Left forelimb (tissue), 1 donor: ENCODE measurements around the gene CCS.
A peak's percentile ranks its signal among the peaks of the same experiment; 100 is the strongest.
"Not testable (repeated sequence)": the region's sequence is repeated elsewhere in the genome, so short reads cannot be mapped to it uniquely, and the experiment has no call there.

Experiments
- DNase-seq: peaks from one replicate; pipeline ENCODE4 v3.0.0-alpha.2; 2018; ENCODE audit warnings: low spot score

CCS gene

DNA sequence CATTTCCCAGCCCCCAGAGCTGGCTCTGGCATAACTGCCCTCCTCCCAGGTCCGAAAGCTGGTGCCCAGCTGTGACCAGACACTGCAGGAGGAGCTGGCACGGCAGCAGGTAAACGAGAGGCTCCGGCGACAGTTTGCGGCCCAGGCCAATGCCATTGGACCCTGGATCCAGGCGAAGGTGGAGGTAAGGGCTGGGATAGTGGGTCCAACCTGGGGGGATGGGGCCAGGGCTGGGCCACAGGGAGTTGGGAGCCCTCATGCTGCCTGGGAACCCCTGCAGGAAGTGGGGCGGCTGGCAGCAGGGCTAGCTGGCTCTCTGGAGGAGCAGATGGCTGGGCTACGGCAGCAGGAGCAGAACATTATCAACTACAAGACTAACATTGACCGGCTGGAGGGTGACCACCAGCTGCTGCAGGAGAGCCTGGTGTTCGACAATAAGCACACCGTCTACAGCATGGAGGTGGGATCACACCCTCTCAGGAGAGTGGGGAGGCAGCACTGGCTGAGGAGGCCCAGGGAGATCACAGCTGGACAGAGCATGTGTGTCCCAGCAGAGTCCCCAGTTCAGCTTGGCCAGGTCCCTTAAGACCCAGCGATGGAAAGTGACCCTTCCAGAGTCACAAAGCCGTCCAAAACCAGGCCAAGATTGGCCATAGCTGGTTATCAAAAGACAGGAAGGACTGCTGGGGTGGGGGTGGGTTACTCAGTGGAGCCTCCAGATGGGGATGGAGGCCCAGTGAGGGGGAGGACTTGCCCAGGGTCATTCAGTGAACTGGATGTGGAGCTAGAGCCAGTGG is 31.6 kb upstream of the CCS start:
- peak; percentile 44 for DNase-seq

DNA sequence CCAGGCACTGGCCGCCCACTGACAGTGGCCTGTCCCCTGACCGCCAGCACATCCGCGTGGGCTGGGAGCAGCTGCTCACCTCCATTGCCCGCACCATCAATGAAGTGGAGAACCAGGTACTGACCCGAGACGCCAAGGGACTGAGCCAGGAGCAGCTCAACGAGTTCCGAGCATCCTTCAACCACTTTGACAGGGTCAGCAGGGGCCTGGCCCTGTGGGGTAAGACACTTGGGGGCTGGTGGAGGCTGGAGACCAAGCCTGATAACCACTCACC is 31.1 kb upstream of the CCS start:
- DNase-seq: no peak

DNA sequence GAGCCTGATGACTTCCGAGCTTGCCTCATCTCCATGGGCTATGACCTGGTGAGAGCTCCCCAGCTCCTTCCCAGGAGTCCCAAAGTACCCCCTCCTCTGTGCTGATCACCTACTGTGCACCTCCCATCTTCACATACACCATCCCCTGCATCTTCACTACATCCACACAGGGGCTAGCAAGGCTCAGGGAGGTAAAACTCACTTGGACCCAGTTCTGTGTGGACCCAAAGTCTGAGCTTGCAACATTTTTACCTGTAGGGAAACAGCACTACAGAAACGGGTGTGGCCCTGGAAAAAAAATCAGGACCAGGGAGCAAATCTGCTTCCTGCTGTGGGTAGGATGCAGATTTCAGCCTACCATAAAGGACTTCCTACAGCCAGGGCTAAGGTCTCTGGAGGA is 30.7 kb upstream of the CCS start:
- no peak for DNase-seq

DNA sequence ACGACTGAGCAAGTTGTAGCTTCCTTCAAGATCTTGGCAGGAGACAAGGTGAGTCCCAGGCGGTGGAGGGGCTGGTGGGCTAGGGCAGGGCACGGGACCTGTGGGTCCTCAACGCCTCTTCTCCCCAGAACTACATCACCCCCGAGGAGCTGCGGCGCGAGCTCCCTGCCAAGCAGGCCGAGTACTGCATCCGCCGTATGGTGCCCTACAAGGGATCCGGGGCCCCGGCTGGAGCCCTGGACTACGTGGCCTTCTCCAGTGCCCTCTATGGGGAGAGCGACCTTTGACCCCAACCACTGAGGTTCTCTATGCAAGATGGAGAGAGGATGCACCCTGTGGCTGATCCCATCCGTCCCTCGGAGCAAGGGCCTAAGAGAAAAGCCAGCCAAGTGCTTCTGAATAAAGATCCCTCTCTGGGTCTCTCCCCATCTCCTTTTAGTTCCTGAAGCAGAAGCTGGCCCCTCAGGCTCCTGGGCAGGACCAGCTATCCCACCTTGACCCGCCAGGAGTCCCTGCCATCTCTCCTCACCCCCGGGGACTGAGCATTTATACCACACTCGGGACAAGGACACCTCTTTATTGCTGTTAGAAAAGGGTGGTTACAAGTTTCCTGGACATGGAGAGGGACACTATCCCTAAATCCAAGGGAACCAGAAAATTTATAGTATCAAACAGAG is 29.9 kb upstream of the CCS start:
- DNase-seq: no peak

GRCh38 chr11:66563832-66564231 is 29.2 kb upstream of the CCS start:
- DNase-seq: no peak

- no peak for DNase-seq
These were observed 28.4 kb upstream of the CCS start for GRCh38 chr11:66564538-66564937.

- DNase-seq: no peak
These were observed 28.0 kb upstream of the CCS start for GRCh38 chr11:66564984-66565383.

GRCh38 chr11:66566221-66566620 is 26.8 kb upstream of the CCS start:
- DNase-seq: no peak

DNA sequence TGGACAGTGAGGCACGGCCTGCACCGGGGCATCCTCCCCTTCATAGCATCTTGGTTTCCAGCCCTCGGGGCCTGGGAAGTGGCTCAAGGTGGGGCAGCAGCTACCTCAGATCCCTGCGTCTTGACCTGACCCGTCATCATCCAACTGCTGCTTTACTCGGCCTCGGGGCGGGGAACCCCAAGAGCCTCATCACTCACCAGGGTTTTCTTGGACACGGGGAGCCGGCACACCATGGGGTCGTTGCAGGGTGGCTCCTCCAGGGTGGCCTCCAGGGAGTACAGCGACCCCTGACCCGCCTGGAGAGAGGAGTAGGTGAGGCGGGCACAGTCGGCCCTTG is 25.2 kb upstream of the CCS start:
- DNase-seq: no peak

GRCh38 chr11:66568124-66568916 is 24.7 kb upstream of the CCS start, which contains the start of gene CTSF:
CTSF (minus strand) TSS chr11:66568606; CDS start chr11:66568486, 120 bp downstream.
- no peak for DNase-seq

GRCh38 chr11:66569076-66569475 is 23.9 kb upstream of the CCS start:
- no peak for DNase-seq

GRCh38 chr11:66570079-66570849 is 22.7 kb upstream of the CCS start:
- DNase-seq: no peak

DNA sequence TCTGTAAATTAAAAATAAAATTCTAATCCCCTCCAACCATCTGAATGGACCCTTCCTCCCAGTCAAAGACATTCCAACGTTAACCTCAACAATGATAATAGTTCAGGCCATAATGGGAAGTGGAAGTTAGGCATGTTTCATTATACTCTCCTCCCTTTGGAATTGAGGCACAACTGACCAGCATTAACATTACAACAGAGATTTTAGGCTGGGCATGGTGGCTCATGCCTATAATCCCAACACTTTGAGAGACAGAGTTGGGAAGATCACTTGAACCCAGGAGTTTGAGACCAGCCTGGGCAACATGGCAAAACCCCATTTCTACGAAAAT is 22.2 kb upstream of the CCS start:
- no peak for DNase-seq

GRCh38 chr11:66579017-66579606 is 13.9 kb upstream of the CCS start:
- DNase-seq: peak; percentile 80

DNA sequence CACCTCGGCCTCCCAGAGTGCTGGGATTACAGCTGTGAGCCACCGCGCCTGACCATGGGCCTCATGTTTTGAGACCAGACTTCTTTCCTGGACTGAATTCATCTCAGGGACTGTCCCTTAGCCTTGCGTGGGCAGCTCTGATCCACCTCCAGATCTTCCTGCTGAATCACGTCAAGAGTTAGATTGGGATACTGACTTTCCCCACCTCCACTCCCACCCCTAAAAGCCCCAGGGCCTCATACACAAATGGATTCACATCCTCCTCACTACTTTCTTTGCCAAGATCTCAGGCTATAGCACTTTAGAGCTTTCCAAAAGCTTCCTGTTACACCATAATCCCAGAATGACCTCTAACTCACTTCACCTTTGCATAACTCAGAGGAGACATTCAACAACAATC is 12.2 kb upstream of the CCS start:
- no peak for DNase-seq

DNA sequence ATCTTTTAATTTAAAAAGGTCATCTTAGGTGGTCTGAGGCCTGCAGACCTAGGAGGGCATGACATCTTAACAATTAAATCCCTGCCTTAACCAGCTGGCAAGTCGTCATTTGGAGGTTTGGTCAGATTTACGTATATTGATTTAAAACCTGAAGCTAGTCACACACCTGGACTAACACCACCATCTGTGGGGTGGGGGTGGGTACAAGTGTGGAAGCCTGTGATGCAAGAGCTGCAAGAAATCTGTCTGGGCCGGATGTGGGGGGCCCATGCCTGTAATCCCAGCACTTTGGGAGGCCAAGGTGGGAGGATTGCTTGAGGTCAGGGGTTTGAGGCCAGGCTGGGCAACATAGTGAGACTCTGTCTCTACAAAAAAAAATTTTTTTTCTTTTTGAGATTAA is 11.7 kb upstream of the CCS start:
- no peak for DNase-seq

GRCh38 chr11:66582565-66583147 is 10.3 kb upstream of the CCS start:
- DNase-seq: not testable (repeated sequence)

GRCh38 chr11:66585447-66585846 is 7.5 kb upstream of the CCS start:
- not testable (repeated sequence) for DNase-seq

- no peak for DNase-seq
These were observed 6.8 kb upstream of the CCS start for GRCh38 chr11:66586136-66586535.

DNA sequence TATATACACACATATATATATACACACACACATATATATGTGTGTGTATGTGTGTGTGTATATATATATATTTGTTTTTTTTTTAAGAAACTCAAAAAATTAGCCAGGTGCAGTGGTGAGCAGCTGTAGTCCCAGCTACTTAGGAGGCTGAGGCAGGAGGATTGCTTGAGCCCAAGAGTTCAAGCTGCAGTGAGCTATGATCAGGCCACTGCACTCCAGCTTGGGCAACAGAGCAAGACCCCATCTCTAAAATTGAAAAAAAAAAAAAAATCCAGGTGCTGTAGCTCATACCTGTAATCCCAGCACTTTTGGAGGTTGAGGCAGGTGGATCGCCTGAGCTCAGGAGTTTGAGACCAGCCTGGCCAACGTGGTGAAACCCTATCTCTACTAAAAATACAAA is 3.7 kb upstream of the CCS start:
- DNase-seq: not testable (repeated sequence)

DNA sequence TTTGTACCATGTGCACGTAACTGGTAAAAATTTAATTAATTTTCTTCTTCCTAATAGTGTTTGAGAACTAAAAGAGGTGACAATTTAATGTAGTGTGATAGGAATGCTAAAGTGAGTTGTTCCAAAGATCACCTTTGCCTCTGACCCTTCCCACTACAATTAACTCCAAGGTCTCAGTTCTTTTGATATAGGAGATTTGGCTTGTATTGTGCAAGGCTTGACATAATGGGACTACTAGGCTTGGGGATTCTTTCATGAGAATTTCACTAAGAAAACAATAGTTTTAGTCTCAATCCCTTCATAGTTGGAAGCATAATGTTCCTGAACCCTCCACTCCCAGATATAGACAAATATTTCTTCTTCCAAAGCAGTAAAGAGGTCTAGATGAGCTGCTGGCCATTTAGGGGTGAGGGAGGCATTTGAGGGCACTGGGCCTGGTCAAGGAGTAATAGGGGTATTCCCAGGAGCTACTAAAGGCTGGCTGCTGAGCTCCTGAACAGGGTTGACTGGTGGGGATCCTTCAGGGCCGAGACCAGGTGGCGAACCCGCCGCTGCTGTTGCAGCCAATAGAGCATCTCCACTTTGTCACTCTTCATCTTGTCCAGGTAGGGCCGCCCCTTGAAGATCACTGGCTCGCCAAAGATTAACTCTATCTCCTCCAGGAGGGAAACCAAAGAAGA is 2.8 kb upstream of the CCS start:
- no peak for DNase-seq
